Adrenal gland (tissue), 5 donors: Measurements from ENCODE around the gene GLS.

Experiments
- POLR2A ChIP-seq, 2 donors: fragments of 450-650 bp; IDR thresholded peaks; one replicate each; pipeline ENCODE4 v1.6.1; 2017; ENCODE audit warnings: antibody characterized with exemption in 2 of 2, mild to moderate bottlenecking in 2 of 2, moderate library complexity in 1 of 2
- TF ChIP-seq, protein P1 (sequence below), 6 experiments: fragments of 450-650 bp in 4 of 6; fragments of 200-600 bp in 2 of 6; sonication (generic) in 1 of 6; IDR thresholded peaks; 1 replicate in 5 of 6; 2 replicates in 1 of 6; pipeline versions ENCODE4 v1.5.1 to v1.8.0; 2016 to 2021; ENCODE audit warnings: antibody characterized with exemption in 6 of 6, mild to moderate bottlenecking in 2 of 6, moderate library complexity in 1 of 6
- donor health status: DM: no; HTN: no; CAD: no.

DNA sequence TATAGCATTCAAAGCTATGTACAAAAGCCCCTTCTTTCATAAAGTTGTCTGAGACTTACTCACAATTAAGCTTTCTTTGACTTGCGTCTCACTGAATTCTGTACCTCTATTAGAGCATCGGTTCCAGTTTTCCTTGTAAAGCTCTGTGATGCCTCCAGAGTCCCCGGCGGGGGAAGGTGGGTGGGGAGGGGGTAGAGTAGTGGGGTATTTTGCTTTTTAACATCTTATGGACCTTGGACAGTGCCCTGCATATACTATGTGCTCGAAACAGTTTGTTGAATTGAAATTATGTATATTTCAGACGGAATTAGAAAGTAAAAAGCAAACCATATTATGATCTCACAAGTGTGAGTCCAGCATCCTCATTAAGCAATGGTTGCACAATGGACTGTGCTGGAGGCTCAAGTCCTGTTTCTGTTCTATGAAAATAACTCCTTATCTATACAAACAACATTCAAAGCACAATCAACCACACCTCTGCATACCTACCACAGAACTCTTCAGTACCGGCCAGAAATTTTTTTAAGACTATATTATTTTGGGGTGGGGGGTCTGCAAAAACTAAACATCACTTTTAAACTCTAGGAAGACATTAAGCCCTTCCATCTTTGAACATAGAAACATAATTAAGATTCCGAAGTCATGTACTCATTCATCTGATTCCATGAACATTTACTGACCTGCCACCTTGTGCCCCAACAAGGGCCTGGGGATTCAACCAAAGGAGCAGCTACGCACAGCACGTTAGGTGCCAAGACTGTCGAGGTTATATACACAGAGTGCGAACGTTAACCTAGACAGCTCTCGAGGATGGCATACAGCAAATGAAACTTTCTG is 132.4 kb downstream of the GLS start:
- TF ChIP-seq, protein P1, sequence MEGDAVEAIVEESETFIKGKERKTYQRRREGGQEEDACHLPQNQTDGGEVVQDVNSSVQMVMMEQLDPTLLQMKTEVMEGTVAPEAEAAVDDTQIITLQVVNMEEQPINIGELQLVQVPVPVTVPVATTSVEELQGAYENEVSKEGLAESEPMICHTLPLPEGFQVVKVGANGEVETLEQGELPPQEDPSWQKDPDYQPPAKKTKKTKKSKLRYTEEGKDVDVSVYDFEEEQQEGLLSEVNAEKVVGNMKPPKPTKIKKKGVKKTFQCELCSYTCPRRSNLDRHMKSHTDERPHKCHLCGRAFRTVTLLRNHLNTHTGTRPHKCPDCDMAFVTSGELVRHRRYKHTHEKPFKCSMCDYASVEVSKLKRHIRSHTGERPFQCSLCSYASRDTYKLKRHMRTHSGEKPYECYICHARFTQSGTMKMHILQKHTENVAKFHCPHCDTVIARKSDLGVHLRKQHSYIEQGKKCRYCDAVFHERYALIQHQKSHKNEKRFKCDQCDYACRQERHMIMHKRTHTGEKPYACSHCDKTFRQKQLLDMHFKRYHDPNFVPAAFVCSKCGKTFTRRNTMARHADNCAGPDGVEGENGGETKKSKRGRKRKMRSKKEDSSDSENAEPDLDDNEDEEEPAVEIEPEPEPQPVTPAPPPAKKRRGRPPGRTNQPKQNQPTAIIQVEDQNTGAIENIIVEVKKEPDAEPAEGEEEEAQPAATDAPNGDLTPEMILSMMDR (IDR thresholded peaks at IDR 0.05), result no peak
- no peak for TF ChIP-seq POLR2A (IDR thresholded peaks at IDR 0.05)
